Esophagus muscularis mucosa (tissue), 4 donors: ENCODE measurements around the gene ONECUT3. TPM values are rescaled to one million over a fixed set of nuclear protein-coding genes. Genes with fewer than 3 reads are reported as not detected.

ENCODE experiments used
- DNase-seq: peaks from one replicate; pipeline ENCODE4 v3.0.0-alpha.2; 2017; ENCODE audit errors: extremely low spot score
- H3K27ac ChIP-seq, 4 donors: fragments of 200-600 bp; sonication (generic); replicated peaks in 1 of 4; 1 replicate in 3 of 4; 2 replicates in 1 of 4; pipeline ENCODE4 v1.5.1; 2016 to 2019; ENCODE audit warnings: mild to moderate bottlenecking in 1 of 4
- H3K27me3 ChIP-seq, 4 donors: fragments of 200-600 bp; sonication (generic); one replicate each; pipeline versions ENCODE4 v1.5.1 to v1.6.0; 2016 to 2019
- H3K36me3 ChIP-seq, 4 donors: fragments of 200-600 bp; sonication (generic); one replicate each; pipeline ENCODE4 v1.5.1; 2016 to 2019
- H3K4me1 ChIP-seq, 4 donors: fragments of 200-600 bp; sonication (generic); one replicate each; pipeline ENCODE4 v1.5.1; 2016 to 2019
- H3K4me3 ChIP-seq, 4 donors: fragments of 200-600 bp; sonication (generic); 1 replicate in 2 of 4; 2 replicates in 2 of 4; pipeline ENCODE4 v1.5.1; 2016 to 2019; ENCODE audit warnings: mild to moderate bottlenecking in 4 of 4, moderate library complexity in 1 of 4
- H3K9me3 ChIP-seq, 4 donors: fragments of 200-600 bp; sonication (generic); 1 replicate in 3 of 4; 2 replicates in 1 of 4; pipeline ENCODE4 v1.5.1; 2016 to 2019
- CTCF ChIP-seq, 3 experiments: fragments of 200-600 bp in 2 of 3; fragments of 450-650 bp in 1 of 3; sonication (generic) in 2 of 3; IDR thresholded peaks; one replicate each; pipeline ENCODE4 v1.5.1; 2017 to 2019; ENCODE audit warnings: antibody characterized with exemption in 3 of 3, mild to moderate bottlenecking in 2 of 3, moderate library complexity in 1 of 3
- EP300 ChIP-seq: sonication (generic); formaldehyde crosslinking; IDR thresholded peaks from one replicate; pipeline ENCODE4 v1.6.1; 2017; ENCODE audit warnings: antibody characterized with exemption
- POLR2A ChIP-seq: fragments of 450-650 bp; IDR thresholded peaks from one replicate; pipeline ENCODE4 v1.6.1; 2017; ENCODE audit warnings: antibody characterized with exemption, moderate library complexity, mild to moderate bottlenecking, low read depth
- POLR2AphosphoS5 ChIP-seq, 2 donors: sonication (generic); formaldehyde crosslinking; IDR thresholded peaks; one replicate each; pipeline ENCODE4 v1.6.1; 2017; ENCODE audit warnings: antibody characterized with exemption in 2 of 2
- WGBS: methylation state at CpG from one replicate; pipeline ENCODE4 v1.1.5; 2018; 5-methylcytosine and 5-hydroxymethylcytosine counted together
- intact Hi-C: fragments of 100-400 bp; cut with DNase I; formaldehyde crosslinking; loops from one replicate; pipeline ENCODE4 v1.15.1; 2023
- total RNA-seq, 4 donors: library from RNA; depleted of rRNA; stranded (reverse); fragments of >200 nt; gene quantifications; one replicate each; pipeline versions ENCODE4 v1.1.0 to v1.2.1, GENCODE V29; 2016

Gene ONECUT3
- total RNA-seq, 4 donors from 2014 or later = not detected

- intact Hi-C loops = no loop called here
- no peak for DNase-seq
- Histone ChIP-seq H3K27ac (no peak overlapping the region), H3K9me3 (no peaks in the 10 kb centered on the region), H3K27me3 (peaks cover 2 to 92% (median 78%) of the 10 kb centered on the region in 4 donors), H3K4me3 (no peak overlapping the region), H3K36me3 (no peaks in the 10 kb centered on the region), H3K4me1 (peaks cover 3 to 60% (median 32%) of the 10 kb centered on the region in 4 donors)
- TF ChIP-seq CTCF (IDR thresholded peaks at IDR 0.05) (no peak), POLR2A (no peak), EP300 (no peak)
- 8% methylated on average over 2 of the region's 80 CpGs for WGBS
Measured at GRCh38 chr19:1754636-1755466, 1.5 kb downstream of the ONECUT3 start.

GRCh38 chr19:1755467-1756171 is 2.3 kb downstream of the ONECUT3 start:
- WGBS = 2% methylated on average over 28 of the region's 43 CpGs
- peaks cover 0 to 52% (median 26%) of the 10 kb centered on the region in 4 donors for H3K4me1 ChIP-seq
- no peak for TF ChIP-seq POLR2AphosphoS5 (IDR thresholded peaks at IDR 0.05)
- no peak for TF ChIP-seq EP300
- TF ChIP-seq POLR2A = no peak
- no peak for TF ChIP-seq CTCF (IDR thresholded peaks at IDR 0.05)
- H3K27me3 ChIP-seq = peaks cover 0 to 92% (median 76%) of the 10 kb centered on the region in 4 donors
- no peak overlapping the region for H3K27ac ChIP-seq
- DNase-seq = no peak
- intact Hi-C loops = no loop called here
- H3K9me3 ChIP-seq = no peaks in the 10 kb centered on the region
- no peak overlapping the region for H3K4me3 ChIP-seq
- H3K36me3 ChIP-seq = no peaks in the 10 kb centered on the region

- Histone ChIP-seq H3K27ac (no peak overlapping the region), H3K36me3 (no peaks in the 10 kb centered on the region), H3K4me1 (peaks cover 0 to 48% (median 26%) of the 10 kb centered on the region in 4 donors), H3K4me3 (no peak overlapping the region), H3K27me3 (peaks cover 0 to 92% (median 73%) of the 10 kb centered on the region in 4 donors), H3K9me3 (no peaks in the 10 kb centered on the region)
- no peak for DNase-seq
- 6% methylated on average over 20 of the region's 20 CpGs for WGBS
- TF ChIP-seq POLR2AphosphoS5 (IDR thresholded peaks at IDR 0.05) (no peak), EP300 (no peak), CTCF (IDR thresholded peaks at IDR 0.05) (no peak), POLR2A (no peak)
- intact Hi-C loops = no loop called here
Measured at GRCh38 chr19:1756264-1756663, 3.0 kb downstream of the ONECUT3 start.

- Histone ChIP-seq H3K4me1 (peaks cover 0 to 48% (median 26%) of the 10 kb centered on the region in 4 donors), H3K27me3 (peaks cover 0 to 92% (median 74%) of the 10 kb centered on the region in 4 donors), H3K27ac (no peak overlapping the region), H3K36me3 (no peaks in the 10 kb centered on the region), H3K4me3 (no peak overlapping the region), H3K9me3 (no peaks in the 10 kb centered on the region)
- no peak for DNase-seq
- intact Hi-C loops = no loop called here
- TF ChIP-seq CTCF (IDR thresholded peaks at IDR 0.05) = no peak
- whole genome bisulfite sequencing = 5% methylated on average over 8 of the region's 29 CpGs
Measured at GRCh38 chr19:1756705-1757465, 3.6 kb downstream of the ONECUT3 start.
